Measurements from ENCODE around the gene CYP2F1.
A peak's percentile ranks its signal among the peaks of the same experiment; 100 is the strongest.
"Not testable (repeated sequence)": the region's sequence is repeated elsewhere in the genome, so short reads cannot be mapped to it uniquely, and the experiment has no call there.

The CYP2F1 gene

DNA sequence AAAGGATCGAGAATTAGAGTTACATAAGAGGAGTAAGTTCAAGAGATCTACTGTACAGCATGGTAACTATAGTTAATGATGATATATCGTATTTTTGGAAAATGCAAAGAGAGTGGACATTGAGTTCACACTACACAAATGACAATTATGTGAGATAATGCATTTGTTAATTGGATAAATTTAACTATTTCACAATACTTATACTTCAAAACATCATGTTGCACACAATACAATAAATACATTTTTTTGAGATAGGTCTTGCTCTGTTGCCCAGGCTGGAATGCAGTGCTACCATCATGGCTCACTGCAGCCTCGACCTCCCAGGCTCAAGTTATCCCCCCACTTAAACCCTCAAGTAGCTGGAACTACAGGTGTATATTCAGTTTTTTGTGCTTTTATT is 8.1 kb upstream of the CYP2F1 start:
- Mint-ChIP-seq H3K9me3 (peaks cover 33% of the 10 kb centered on the region), H3K4me1 (no peaks in the 10 kb centered on the region), H3K36me3 (ENCODE audit: low read depth) (peaks cover 6% of the 10 kb centered on the region), H3K27me3 (ENCODE audit: low read depth, poor library complexity) (peaks cover 9% of the 10 kb centered on the region), H3K27ac (no peak overlapping the region), H3K4me3 (no peak overlapping the region)
- TF ChIP-seq, protein P1, sequence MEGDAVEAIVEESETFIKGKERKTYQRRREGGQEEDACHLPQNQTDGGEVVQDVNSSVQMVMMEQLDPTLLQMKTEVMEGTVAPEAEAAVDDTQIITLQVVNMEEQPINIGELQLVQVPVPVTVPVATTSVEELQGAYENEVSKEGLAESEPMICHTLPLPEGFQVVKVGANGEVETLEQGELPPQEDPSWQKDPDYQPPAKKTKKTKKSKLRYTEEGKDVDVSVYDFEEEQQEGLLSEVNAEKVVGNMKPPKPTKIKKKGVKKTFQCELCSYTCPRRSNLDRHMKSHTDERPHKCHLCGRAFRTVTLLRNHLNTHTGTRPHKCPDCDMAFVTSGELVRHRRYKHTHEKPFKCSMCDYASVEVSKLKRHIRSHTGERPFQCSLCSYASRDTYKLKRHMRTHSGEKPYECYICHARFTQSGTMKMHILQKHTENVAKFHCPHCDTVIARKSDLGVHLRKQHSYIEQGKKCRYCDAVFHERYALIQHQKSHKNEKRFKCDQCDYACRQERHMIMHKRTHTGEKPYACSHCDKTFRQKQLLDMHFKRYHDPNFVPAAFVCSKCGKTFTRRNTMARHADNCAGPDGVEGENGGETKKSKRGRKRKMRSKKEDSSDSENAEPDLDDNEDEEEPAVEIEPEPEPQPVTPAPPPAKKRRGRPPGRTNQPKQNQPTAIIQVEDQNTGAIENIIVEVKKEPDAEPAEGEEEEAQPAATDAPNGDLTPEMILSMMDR (IDR thresholded peaks at IDR 0.05): no peak
- no peak for DNase-seq

DNA sequence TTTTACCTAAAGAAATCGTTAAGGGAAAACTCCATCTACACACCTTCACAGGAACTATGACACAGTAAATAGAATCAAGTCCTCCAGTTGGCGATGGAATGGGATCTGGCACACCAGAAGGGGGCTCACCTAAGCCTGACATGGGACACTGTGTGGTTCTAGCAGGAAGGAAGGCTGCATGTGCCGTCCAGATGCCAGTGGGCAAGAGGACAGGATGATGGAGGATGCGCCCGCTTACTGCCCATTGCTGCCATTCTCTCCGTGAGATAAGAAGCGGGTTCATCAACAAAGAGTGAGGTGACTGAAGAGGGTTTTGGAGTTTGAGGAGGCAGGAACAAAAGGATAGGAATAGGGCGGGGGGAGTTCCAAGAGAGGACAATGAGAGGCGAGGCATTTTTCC is 2.9 kb upstream of the CYP2F1 start:
- Mint-ChIP-seq H3K36me3 (ENCODE audit: low read depth) (no peaks in the 10 kb centered on the region), H3K9me3 (peaks cover 25% of the 10 kb centered on the region), H3K27me3 (ENCODE audit: low read depth, poor library complexity) (peaks cover 25% of the 10 kb centered on the region), H3K4me3 (no peak overlapping the region), H3K27ac (no peak overlapping the region), H3K4me1 (no peaks in the 10 kb centered on the region)
- no peak for DNase-seq
- TF ChIP-seq, protein P1 (IDR thresholded peaks at IDR 0.05): no peak

DNA sequence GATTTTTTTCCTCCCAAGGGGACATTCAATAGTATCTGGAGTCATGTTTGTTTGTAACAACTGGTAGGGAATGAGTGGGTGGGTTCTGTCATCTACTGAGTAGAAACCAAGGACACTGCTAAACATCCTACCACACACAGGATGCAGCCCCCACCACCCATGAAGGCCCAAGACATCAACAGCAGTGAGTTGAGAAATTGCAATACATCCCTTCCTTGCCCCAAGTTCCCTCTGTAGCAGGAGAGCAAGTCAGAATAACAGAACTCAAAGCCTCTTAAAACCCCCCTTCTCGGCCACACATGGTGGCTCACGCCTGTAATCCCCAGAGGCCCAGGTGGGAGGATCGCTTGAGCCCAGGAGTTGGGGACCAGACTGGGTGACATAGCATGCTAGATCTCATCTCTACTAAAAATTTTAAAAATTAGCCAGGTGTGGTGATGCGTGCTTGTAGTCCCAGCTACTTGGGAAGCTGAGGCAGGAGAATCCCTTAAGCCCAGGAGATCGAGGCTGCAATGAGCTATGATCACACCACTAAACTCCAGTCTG is 2.4 kb upstream of the CYP2F1 start:
- TF ChIP-seq, protein P1 (IDR thresholded peaks at IDR 0.05): no peak
- DNase-seq: no peak
- Mint-ChIP-seq H3K27me3 (ENCODE audit: low read depth, poor library complexity) (peaks cover 28% of the 10 kb centered on the region), H3K9me3 (peaks cover 25% of the 10 kb centered on the region), H3K4me3 (no peak overlapping the region), H3K27ac (no peak overlapping the region), H3K36me3 (ENCODE audit: low read depth) (no peaks in the 10 kb centered on the region), H3K4me1 (no peaks in the 10 kb centered on the region)

DNA sequence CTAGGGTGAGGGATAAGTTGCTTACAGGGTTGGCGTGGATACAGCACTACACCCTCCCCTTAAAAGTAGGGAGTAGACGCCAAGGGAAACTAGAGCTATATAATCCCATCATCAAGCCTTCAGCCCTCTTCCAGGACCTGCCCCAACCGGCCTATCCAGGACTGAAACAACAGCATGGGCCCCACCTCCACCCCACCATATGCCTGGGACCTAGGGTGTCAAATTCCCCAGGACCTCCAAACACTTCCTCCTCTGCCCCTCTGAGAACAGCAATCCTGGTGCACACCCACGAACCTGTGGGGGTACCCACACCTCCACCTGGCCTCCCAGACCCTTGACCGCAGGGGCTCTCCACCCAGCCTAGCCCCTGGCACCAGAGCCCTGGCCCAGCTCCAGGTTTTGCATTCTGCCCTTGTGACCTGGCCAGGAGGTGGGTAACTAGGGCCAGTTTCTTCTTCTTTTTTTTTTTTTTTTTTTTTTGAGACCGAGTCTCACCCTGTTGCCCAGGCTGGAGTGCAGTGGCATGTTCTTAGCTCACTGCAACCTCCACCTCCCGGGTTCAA is 1.4 kb upstream of the CYP2F1 start:
- no peak for DNase-seq
- Mint-ChIP-seq H3K36me3 (ENCODE audit: low read depth) (no peaks in the 10 kb centered on the region), H3K27me3 (ENCODE audit: low read depth, poor library complexity) (peaks cover 31% of the 10 kb centered on the region), H3K4me3 (no peak overlapping the region), H3K27ac (no peak overlapping the region), H3K9me3 (peaks cover 25% of the 10 kb centered on the region), H3K4me1 (no peaks in the 10 kb centered on the region)
- TF ChIP-seq, protein P1 (IDR thresholded peaks at IDR 0.05): no peak

DNA sequence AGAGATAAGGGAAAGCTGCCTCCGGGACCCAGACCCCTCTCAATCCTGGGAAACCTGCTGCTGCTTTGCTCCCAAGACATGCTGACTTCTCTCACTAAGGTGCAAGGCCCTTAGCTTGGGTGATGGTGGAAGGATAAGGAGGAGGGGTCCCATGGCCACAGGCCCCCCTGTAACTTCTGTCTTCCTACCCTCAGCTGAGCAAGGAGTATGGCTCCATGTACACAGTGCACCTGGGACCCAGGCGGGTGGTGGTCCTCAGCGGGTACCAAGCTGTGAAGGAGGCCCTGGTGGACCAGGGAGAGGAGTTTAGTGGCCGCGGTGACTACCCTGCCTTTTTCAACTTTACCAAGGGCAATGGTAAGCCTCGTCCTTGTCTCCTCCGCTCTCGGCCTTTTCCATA is 2.0 kb downstream of the CYP2F1 start:
- Mint-ChIP-seq H3K27me3 (ENCODE audit: low read depth, poor library complexity) (peaks cover 54% of the 10 kb centered on the region), H3K4me3 (no peak overlapping the region), H3K4me1 (no peaks in the 10 kb centered on the region), H3K36me3 (ENCODE audit: low read depth) (no peaks in the 10 kb centered on the region), H3K27ac (no peak overlapping the region), H3K9me3 (peaks cover 27% of the 10 kb centered on the region)
- no peak for DNase-seq
- TF ChIP-seq, protein P1 (IDR thresholded peaks at IDR 0.05): no peak

DNA sequence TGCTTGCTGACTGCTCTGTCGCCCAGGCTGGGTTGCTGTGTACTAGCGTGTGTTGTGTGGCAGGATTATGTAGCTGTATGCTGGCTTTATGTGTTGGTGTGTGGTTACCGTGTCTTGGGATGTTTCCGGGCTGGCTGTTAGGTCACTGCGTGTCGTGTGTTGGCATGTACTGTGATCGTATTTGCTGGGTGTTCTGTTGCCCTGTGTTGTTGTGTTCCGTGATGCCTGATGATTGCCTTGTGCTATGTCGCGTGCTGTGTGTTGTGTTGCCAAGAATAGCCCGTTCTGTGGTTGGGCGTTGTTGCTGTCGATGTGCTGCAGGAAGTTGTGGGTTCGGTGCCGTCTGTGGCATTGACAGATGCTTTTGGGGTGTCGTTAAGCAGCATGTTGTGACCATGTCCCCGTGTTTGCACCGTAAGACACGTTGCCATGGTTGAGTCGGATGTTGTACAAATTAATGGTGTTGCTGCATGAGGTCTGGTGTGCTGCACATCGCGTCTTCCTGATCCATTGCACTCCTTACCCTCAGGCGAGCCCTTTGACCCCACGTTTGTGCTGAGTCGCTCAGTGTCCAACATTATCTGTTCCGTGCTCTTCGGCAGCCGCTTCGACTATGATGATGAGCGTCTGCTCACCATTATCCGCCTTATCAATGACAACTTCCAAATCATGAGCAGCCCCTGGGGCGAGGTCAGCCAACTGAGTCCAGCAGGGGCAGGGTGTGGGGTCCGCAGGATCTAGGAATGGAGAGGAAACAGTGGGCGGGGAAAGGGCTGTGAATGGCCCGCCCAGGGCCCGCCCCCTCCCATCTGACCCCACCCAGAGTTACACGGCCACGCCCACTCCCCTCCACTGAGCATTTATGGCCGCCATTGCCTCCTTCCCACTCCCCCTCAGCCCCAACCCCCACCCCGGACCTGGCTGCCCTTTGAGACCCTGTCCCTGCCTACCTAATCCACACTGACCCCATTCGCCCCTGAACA is 7.0 kb downstream of the CYP2F1 start:
- H3K9me3 Mint-ChIP-seq; H3K36me3 Mint-ChIP-seq (ENCODE audit: low read depth); H3K4me3 Mint-ChIP-seq; DNase-seq; H3K27ac Mint-ChIP-seq; H3K4me1 Mint-ChIP-seq: not testable (repeated sequence)
- peaks cover 40% of the 10 kb centered on the region for H3K27me3 Mint-ChIP-seq (ENCODE audit: low read depth, poor library complexity)

DNA sequence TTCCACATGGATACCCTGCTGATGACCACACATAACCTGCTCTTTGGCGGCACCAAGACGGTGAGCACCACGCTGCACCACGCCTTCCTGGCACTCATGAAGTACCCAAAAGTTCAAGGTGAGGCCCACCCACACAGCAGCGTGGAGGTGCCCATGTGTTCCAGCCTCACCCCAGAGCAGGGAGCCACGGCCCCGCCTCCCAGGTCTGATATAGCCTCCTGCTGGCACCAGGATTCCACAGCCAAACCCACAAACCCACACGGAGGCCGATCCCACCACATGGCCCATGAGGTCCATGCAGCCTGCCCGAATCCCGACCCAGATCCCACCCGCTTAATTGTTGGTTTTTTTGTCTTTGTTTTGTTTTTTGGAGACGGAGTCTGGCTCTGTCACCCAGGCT is 8.6 kb downstream of the CYP2F1 start:
- H3K9me3 Mint-ChIP-seq; DNase-seq; H3K4me3 Mint-ChIP-seq; H3K36me3 Mint-ChIP-seq (ENCODE audit: low read depth); H3K4me1 Mint-ChIP-seq: not testable (repeated sequence)
- Mint-ChIP-seq H3K27ac (peak overlapping the region; percentile 22), H3K27me3 (ENCODE audit: low read depth, poor library complexity) (peaks cover 33% of the 10 kb centered on the region)
